A673 (cell line): Measurements from ENCODE around the gene BANK1. TPM values are rescaled to one million over a fixed set of nuclear protein-coding genes. Genes with fewer than 3 reads are reported as not detected.

ENCODE experiments used
- BruUV-seq: library from RNA; stranded (reverse); fragments of 400-500 nt; replicated peaks from 2 replicates; lab custom pipeline; 2021; lab: Mats Ljungman, UMichigan
- CTCF ChIA-PET: fragments of 300-600 bp; sonication (Branson Sonifier 250); formaldehyde crosslinking; loops from one replicate; lab custom pipeline; 2022; ENCODE audit warnings: antibody characterized with exemption; lab: Charles Lee
- POLR2A ChIA-PET: fragments of 300-600 bp; sonication (Branson Sonifier 250); formaldehyde crosslinking; loops from one replicate; lab custom pipeline; 2022; ENCODE audit warnings: antibody characterized with exemption; ENCODE audit not compliant: low non-redundant PET; lab: Charles Lee
- DNase-seq: peaks from one replicate; pipeline ENCODE4 v3.0.0-alpha.2; 2015; ENCODE audit warnings: low spot score
- H3K27ac ChIP-seq: fragments of 200-600 bp; sonication (generic); 2 replicates; pipeline ENCODE4 v1.5.1; 2016; ENCODE audit warnings: mixed run types, low read depth, mild to moderate bottlenecking, mixed read lengths, antibody characterized with exemption, low read length; ENCODE audit not compliant: poor library complexity, severe bottlenecking
- H3K27me3 ChIP-seq: fragments of 200-600 bp; sonication (generic); replicated peaks from 2 replicates; pipeline ENCODE4 v1.6.1; 2017; ENCODE audit warnings: mixed run types, low read depth, mild to moderate bottlenecking, mixed read lengths, antibody characterized with exemption, low read length; ENCODE audit not compliant: insufficient read depth, poor library complexity
- H3K36me3 ChIP-seq: fragments of 200-600 bp; sonication (generic); 2 replicates; pipeline ENCODE4 v1.6.1; 2016; ENCODE audit warnings: mixed run types, mild to moderate bottlenecking, mixed read lengths, antibody characterized with exemption, low read length; ENCODE audit not compliant: insufficient read depth, poor library complexity, severe bottlenecking
- H3K4me1 ChIP-seq: fragments of 200-600 bp; sonication (generic); 2 replicates; pipeline ENCODE4 v1.6.1; 2017; ENCODE audit warnings: mixed run types, mild to moderate bottlenecking, mixed read lengths, antibody characterized with exemption, low read length; ENCODE audit not compliant: insufficient read depth, poor library complexity, severe bottlenecking
- H3K4me3 ChIP-seq: fragments of 200-600 bp; sonication (generic); 2 replicates; pipeline ENCODE4 v1.5.1; 2016; ENCODE audit warnings: low read depth, mixed run types, mild to moderate bottlenecking, mixed read lengths, low read length; ENCODE audit not compliant: poor library complexity, severe bottlenecking
- H3K9me3 ChIP-seq: fragments of 200-600 bp; sonication (generic); 2 replicates; pipeline ENCODE4 v1.6.1; 2016; ENCODE audit warnings: mixed run types, low read depth, mild to moderate bottlenecking, mixed read lengths, antibody characterized with exemption, low read length; ENCODE audit not compliant: poor library complexity, severe bottlenecking
- EZH2 ChIP-seq: fragments of 200-600 bp; sonication (generic); IDR thresholded peaks from 2 replicates; pipeline ENCODE4 v1.6.1; 2017; ENCODE audit warnings: borderline replicate concordance, low read depth, mild to moderate bottlenecking, mixed read lengths, antibody characterized with exemption, low read length; ENCODE audit not compliant: poor library complexity, severe bottlenecking
- intact Hi-C: fragments of 100-400 bp; cut with micrococcal nuclease; formaldehyde crosslinking; loops from one replicate; pipeline ENCODE4 v1.10.0; 2022; ENCODE audit not compliant: unreplicated experiment
- total RNA-seq: library from RNA; stranded (reverse); gene quantifications from 2 replicates; pipeline ENCODE4 v1.2.3, GENCODE V29; 2021
- TF ChIP-seq, protein P1 (sequence below): fragments of 300-800, 200-600 bp; sonication (generic); conservative IDR thresholded peaks from 2 replicates; pipeline ENCODE4 v1.5.1; 2017; ENCODE audit warnings: low read depth, mild to moderate bottlenecking, antibody characterized with exemption, low read length, moderate library complexity, mixed read lengths

BANK1 gene
- total RNA-seq, 1 experiment from 2014 or later, result not detected

DNA sequence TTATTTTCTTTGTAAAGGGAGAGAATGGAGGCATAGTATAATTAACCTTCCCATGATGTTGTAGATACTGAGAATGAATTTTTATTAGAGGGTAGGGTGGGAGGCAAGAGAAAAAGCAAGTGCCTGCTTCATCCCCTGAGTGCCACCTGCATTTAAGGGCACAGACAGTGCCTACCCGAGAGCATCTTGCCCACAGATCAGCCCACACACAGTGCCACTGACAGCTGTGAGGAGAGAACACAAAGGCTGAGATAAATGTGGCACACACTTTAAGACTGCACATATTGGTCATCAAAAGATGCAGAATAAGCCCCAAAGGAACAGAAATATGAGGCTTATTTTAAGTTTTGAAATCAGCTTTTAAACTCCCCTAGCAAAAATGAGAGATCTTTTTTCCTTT lies 304.0 kb downstream of the BANK1 start:
- BruUV-seq, result no TSS peak
- H3K27ac ChIP-seq, result no peak overlapping the region
- H3K36me3 ChIP-seq, result no peaks in the 10 kb centered on the region
- H3K27me3 ChIP-seq, result no peaks in the 10 kb centered on the region
- DNase-seq, result no peak
- H3K4me1 ChIP-seq, result no peaks in the 10 kb centered on the region
- intact Hi-C loops, result no loop called here
- ChIA-PET CTCF (no interaction called here), POLR2A (no interaction called here)
- H3K4me3 ChIP-seq, result no peak overlapping the region
- no peaks in the 10 kb centered on the region for H3K9me3 ChIP-seq
- TF ChIP-seq, protein P1, sequence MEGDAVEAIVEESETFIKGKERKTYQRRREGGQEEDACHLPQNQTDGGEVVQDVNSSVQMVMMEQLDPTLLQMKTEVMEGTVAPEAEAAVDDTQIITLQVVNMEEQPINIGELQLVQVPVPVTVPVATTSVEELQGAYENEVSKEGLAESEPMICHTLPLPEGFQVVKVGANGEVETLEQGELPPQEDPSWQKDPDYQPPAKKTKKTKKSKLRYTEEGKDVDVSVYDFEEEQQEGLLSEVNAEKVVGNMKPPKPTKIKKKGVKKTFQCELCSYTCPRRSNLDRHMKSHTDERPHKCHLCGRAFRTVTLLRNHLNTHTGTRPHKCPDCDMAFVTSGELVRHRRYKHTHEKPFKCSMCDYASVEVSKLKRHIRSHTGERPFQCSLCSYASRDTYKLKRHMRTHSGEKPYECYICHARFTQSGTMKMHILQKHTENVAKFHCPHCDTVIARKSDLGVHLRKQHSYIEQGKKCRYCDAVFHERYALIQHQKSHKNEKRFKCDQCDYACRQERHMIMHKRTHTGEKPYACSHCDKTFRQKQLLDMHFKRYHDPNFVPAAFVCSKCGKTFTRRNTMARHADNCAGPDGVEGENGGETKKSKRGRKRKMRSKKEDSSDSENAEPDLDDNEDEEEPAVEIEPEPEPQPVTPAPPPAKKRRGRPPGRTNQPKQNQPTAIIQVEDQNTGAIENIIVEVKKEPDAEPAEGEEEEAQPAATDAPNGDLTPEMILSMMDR, result no peak
- TF ChIP-seq EZH2, result no peak

GRCh38 chr4:102103368-102103767 lies 312.8 kb downstream of the BANK1 start:
- no peaks in the 10 kb centered on the region for H3K27me3 ChIP-seq
- ChIA-PET CTCF (no interaction called here), POLR2A (no interaction called here)
- no peak overlapping the region for H3K4me3 ChIP-seq
- intact Hi-C loops, result no loop called here
- DNase-seq, result no peak
- peaks cover 3% of the 10 kb centered on the region for H3K9me3 ChIP-seq
- H3K4me1 ChIP-seq, result no peaks in the 10 kb centered on the region
- no peak for TF ChIP-seq EZH2
- TF ChIP-seq, protein P1, result no peak
- no peaks in the 10 kb centered on the region for H3K36me3 ChIP-seq
- no TSS peak for BruUV-seq
- no peak overlapping the region for H3K27ac ChIP-seq

- Histone ChIP-seq H3K9me3 (peaks cover 3% of the 10 kb centered on the region), H3K4me1 (no peaks in the 10 kb centered on the region), H3K4me3 (no peak overlapping the region), H3K27ac (no peak overlapping the region), H3K27me3 (no peaks in the 10 kb centered on the region), H3K36me3 (no peaks in the 10 kb centered on the region)
- intact Hi-C loops, result no loop called here
- ChIA-PET POLR2A (no interaction called here), CTCF (no interaction called here)
- TF ChIP-seq, protein P1, result no peak
- TF ChIP-seq EZH2, result no peak
- BruUV-seq, result no TSS peak
- no peak for DNase-seq
Measured at GRCh38 chr4:102104278-102104677, 313.7 kb downstream of the BANK1 start.
